CD4-positive, alpha-beta T cell treated with Interleukin-4 for 1 hour (primary cell): Measurements from ENCODE around the gene CEACAM1.
"Not testable (repeated sequence)": the region's sequence is repeated elsewhere in the genome, so short reads cannot be mapped to it uniquely, and the experiment has no call there.

ENCODE experiments used
- DNase-seq, 2 donors: peaks; one replicate each; pipeline ENCODE4 v3.0.0-alpha.2; 2020 to 2022

The CEACAM1 gene

GRCh38 chr19:42472402-42473147 lies 55.7 kb downstream of the CEACAM1 start:
- DNase-seq, result no peak

- no peak for DNase-seq
Measured at GRCh38 chr19:42471554-42472249, 56.6 kb downstream of the CEACAM1 start.

GRCh38 chr19:42469311-42470235 lies 58.7 kb downstream of the CEACAM1 start:
- DNase-seq, result no peak

GRCh38 chr19:42468273-42468796 lies 59.9 kb downstream of the CEACAM1 start:
- no peak for DNase-seq

- no peak for DNase-seq
Measured at GRCh38 chr19:42467183-42467760, 61.0 kb downstream of the CEACAM1 start.

- DNase-seq, result no peak
Measured at GRCh38 chr19:42466521-42467182, 61.6 kb downstream of the CEACAM1 start.

GRCh38 chr19:42465827-42466280 lies 62.4 kb downstream of the CEACAM1 start:
- DNase-seq, result peak in 1 of 2 donors; percentile 57

GRCh38 chr19:42461700-42462324 lies 66.5 kb downstream of the CEACAM1 start:
- DNase-seq, result no peak

GRCh38 chr19:42461231-42461630 lies 67.0 kb downstream of the CEACAM1 start:
- DNase-seq, result not testable (repeated sequence)

- DNase-seq, result no peak
Measured at GRCh38 chr19:42459926-42460325, 68.4 kb downstream of the CEACAM1 start.
